A549 (cell line): ENCODE data around the gene KAT6B. TPM values are rescaled to one million over a fixed set of nuclear protein-coding genes. Genes with fewer than 3 reads are reported as not detected.

Experiments
- ATAC-seq, 2 experiments: fragments of 200-7000 bp in 1 of 2; fragments of >200 bp in 1 of 2; cut with Nextera tagmentation in 1 of 2; cut with Tn5 transposase in 1 of 2; 3 replicates each; pipeline versions ENCODE4 v1.8.0 to v1.9.1; 2018 to 2020; ENCODE audit warnings: mild to moderate bottlenecking in 1 of 2, moderate library complexity in 1 of 2
- CTCF ChIA-PET: fragments of 300-600 bp; sonication (Branson Sonifier 250); formaldehyde crosslinking; extraction: SDS; loops from one replicate; lab custom pipeline; 2021; ENCODE audit warnings: antibody characterized with exemption, inconsistent platforms; lab: Yijun Ruan, JAX
- POLR2A ChIA-PET: fragments of 350-600 bp; formaldehyde crosslinking; extraction: SDS; loops from one replicate; lab custom pipeline; 2021; ENCODE audit warnings: antibody characterized with exemption, inconsistent platforms; lab: Yijun Ruan, JAX
- DNase-seq, 2 experiments: peaks; one replicate each; pipeline versions ENCODE4 v3.0.0 to v3.0.0-alpha.2; 2011 to 2016; ENCODE audit warnings: low read depth in 1 of 2, low spot score in 1 of 2
- FAIRE-seq: peaks from 2 replicates; lab custom pipeline; 2011; peaks lifted over from hg19 to GRCh38; lab: Jason Lieb, UNC
- H3K27ac ChIP-seq, 2 experiments: fragments of >200 bp; sonication (Bioruptor Twin); formaldehyde crosslinking; 3 replicates each; pipeline ENCODE4 v1.5.1; 2016 to 2017
- H3K4me1 ChIP-seq: fragments of >200 bp; sonication (Bioruptor Twin); formaldehyde crosslinking; 3 replicates; pipeline ENCODE4 v1.6.1; 2016
- H3K4me2 ChIP-seq: fragments of >200 bp; sonication (Bioruptor Twin); formaldehyde crosslinking; 3 replicates; pipeline ENCODE4 v1.6.1; 2016
- H3K4me3 ChIP-seq: fragments of >200 bp; sonication (Bioruptor Twin); formaldehyde crosslinking; 3 replicates; pipeline ENCODE4 v1.5.1; 2016
- H3K9me3 ChIP-seq: fragments of >200 bp; sonication (Bioruptor Twin); formaldehyde crosslinking; 3 replicates; pipeline ENCODE4 v1.6.1; 2016
- CBX8 ChIP-seq: fragments of 200-600 bp; sonication (generic); IDR thresholded peaks from 2 replicates; pipeline ENCODE4 v1.6.1; 2016
- CHD4 ChIP-seq: fragments of 200-600 bp; sonication (generic); IDR thresholded peaks from 2 replicates; pipeline ENCODE4 v1.6.1; 2016; ENCODE audit warnings: antibody characterized with exemption, mild to moderate bottlenecking, borderline replicate concordance
- EHMT2 ChIP-seq: fragments of 200-600 bp; sonication (generic); IDR thresholded peaks from 2 replicates; pipeline ENCODE4 v1.6.1; 2016; ENCODE audit warnings: antibody characterized with exemption, low read depth, mild to moderate bottlenecking, moderate library complexity
- ESRRA ChIP-seq: fragments of 150-350 bp; IDR thresholded peaks from 2 replicates; pipeline ENCODE4 v1.6.1; 2014; ENCODE audit warnings: mild to moderate bottlenecking, low read length, borderline replicate concordance
- FOSB ChIP-seq: fragments of 250-450 bp; sonication (Bioruptor Pico); IDR thresholded peaks from 2 replicates; pipeline ENCODE4 v1.5.0; 2020; ENCODE audit warnings: mild to moderate bottlenecking, moderate library complexity
- GATA3 ChIP-seq: IDR thresholded peaks from 2 replicates; pipeline ENCODE4 v1.6.1; 2012; ENCODE audit warnings: borderline replicate concordance
- HOXA7 ChIP-seq: fragments of 250-450 bp; sonication (Bioruptor Pico); IDR thresholded peaks from 2 replicates; pipeline ENCODE4 v1.5.0; 2020; ENCODE audit warnings: mild to moderate bottlenecking, moderate library complexity
- HOXB13 ChIP-seq: fragments of 250-450 bp; sonication (Bioruptor Pico); IDR thresholded peaks from 2 replicates; pipeline ENCODE4 v1.5.0; 2020; ENCODE audit warnings: low read depth, mild to moderate bottlenecking, moderate library complexity
- HOXB5 ChIP-seq: fragments of 250-450 bp; sonication (Bioruptor Pico); IDR thresholded peaks from 2 replicates; pipeline ENCODE4 v1.5.0; 2020; ENCODE audit warnings: mild to moderate bottlenecking, moderate library complexity
- JUN ChIP-seq, 2 experiments: fragments of >200 bp; sonication (Bioruptor Twin); formaldehyde crosslinking; IDR thresholded peaks; 2 replicates in 1 of 2; 3 replicates in 1 of 2; pipeline ENCODE4 v1.6.1; 2016 to 2017
- JUNB ChIP-seq: fragments of >200 bp; sonication (Bioruptor Twin); formaldehyde crosslinking; IDR thresholded peaks from 2 replicates; pipeline ENCODE4 v1.6.1; 2016
- MYC ChIP-seq: IDR thresholded peaks from 2 replicates; pipeline ENCODE4 v1.6.1; 2012; ENCODE audit warnings: mild to moderate bottlenecking, inconsistent platforms, low read length, improper control_type of control experiment, borderline replicate concordance
- NFE2L2 ChIP-seq: fragments of 150-350 bp; conservative IDR thresholded peaks from 2 replicates; pipeline ENCODE4 v1.6.1; 2014; ENCODE audit warnings: low read length
- NPAS2 ChIP-seq: fragments of 250-450 bp; sonication (Bioruptor Pico); IDR thresholded peaks from 2 replicates; pipeline ENCODE4 v1.8.0; 2022; ENCODE audit warnings: mild to moderate bottlenecking, moderate library complexity, borderline replicate concordance
- NR3C1 ChIP-seq: fragments of >200 bp; sonication (Bioruptor Twin); formaldehyde crosslinking; IDR thresholded peaks from 3 replicates; pipeline ENCODE4 v1.6.1; 2017
- PBX3 ChIP-seq: IDR thresholded peaks from 2 replicates; pipeline ENCODE4 v1.6.1; 2012
- RAD21 ChIP-seq, 2 experiments: fragments of >200 bp in 1 of 2; sonication (Bioruptor Twin) in 1 of 2; formaldehyde crosslinking in 1 of 2; IDR thresholded peaks in 1 of 2; conservative IDR thresholded peaks in 1 of 2; 2 replicates in 1 of 2; 3 replicates in 1 of 2; pipeline ENCODE4 v1.6.1; 2012 to 2018; ENCODE audit warnings: inconsistent platforms in 1 of 2
- RCOR1 ChIP-seq: fragments of 150-350 bp; IDR thresholded peaks from 2 replicates; pipeline ENCODE4 v1.6.1; 2014; ENCODE audit warnings: antibody characterized with exemption, low read length, low read depth
- RFX5 ChIP-seq: fragments of 450-650 bp; IDR thresholded peaks from 2 replicates; pipeline ENCODE4 v1.7.1; 2014; ENCODE audit warnings: antibody characterized with exemption, mild to moderate bottlenecking, moderate library complexity
- TFCP2L1 ChIP-seq: fragments of 250-450 bp; sonication (Bioruptor Pico); IDR thresholded peaks from 2 replicates; pipeline ENCODE4 v1.5.0; 2021; ENCODE audit warnings: mild to moderate bottlenecking
- TP53 ChIP-seq: fragments of 250-450 bp; sonication (Bioruptor Pico); IDR thresholded peaks from 2 replicates; pipeline ENCODE4 v1.5.0; 2021; ENCODE audit warnings: mild to moderate bottlenecking, moderate library complexity
- USF2 ChIP-seq: fragments of 450-650 bp; IDR thresholded peaks from 2 replicates; pipeline ENCODE4 v1.6.1; 2014; ENCODE audit warnings: antibody characterized with exemption
- ZC3H11A ChIP-seq: fragments of 450-650 bp; IDR thresholded peaks from 2 replicates; pipeline ENCODE4 v1.6.1; 2014; ENCODE audit warnings: antibody characterized with exemption, mild to moderate bottlenecking
- ZFP36 ChIP-seq: fragments of 450-650 bp; IDR thresholded peaks from 2 replicates; pipeline ENCODE4 v1.6.1; 2014; ENCODE audit warnings: borderline replicate concordance; ENCODE audit not compliant: partially characterized antibody
- WGBS: methylation state at CpG from one replicate; pipeline ENCODE4 v1.1.6; 2017; ENCODE audit errors: missing lambda C conversion rate; 5-methylcytosine and 5-hydroxymethylcytosine counted together
- polyA plus RNA-seq, 4 experiments: library from polyadenylated mRNA; depleted of rRNA in 3 of 4; stranded (reverse); fragments of >200 nt; fragmentation: RNase III in 1 of 4; extraction: RNeasy Plus Mini Kit Qiagen cat#74134 plus additional on column Dnase treatment in 1 of 4; gene quantifications; 2 replicates in 3 of 4; 3 replicates in 1 of 4; pipeline ENCODE4 v1.2.3, GENCODE V29; 2011 to 2017
- TF ChIP-seq, protein P1 (sequence below): fragments of >200 bp; sonication (Bioruptor Twin); formaldehyde crosslinking; IDR thresholded peaks from 3 replicates; pipeline ENCODE4 v1.5.1; 2016
- TF ChIP-seq, protein P2 (sequence below): fragments of 150-350 bp; IDR thresholded peaks from 2 replicates; pipeline ENCODE4 v1.6.1; 2014; ENCODE audit warnings: low read depth, mild to moderate bottlenecking, low read length

KAT6B gene
- polyA plus RNA-seq, 2 of the 4 experiments (the other 2 are of a cell fraction) = 5.6 to 5.7 TPM

DNA sequence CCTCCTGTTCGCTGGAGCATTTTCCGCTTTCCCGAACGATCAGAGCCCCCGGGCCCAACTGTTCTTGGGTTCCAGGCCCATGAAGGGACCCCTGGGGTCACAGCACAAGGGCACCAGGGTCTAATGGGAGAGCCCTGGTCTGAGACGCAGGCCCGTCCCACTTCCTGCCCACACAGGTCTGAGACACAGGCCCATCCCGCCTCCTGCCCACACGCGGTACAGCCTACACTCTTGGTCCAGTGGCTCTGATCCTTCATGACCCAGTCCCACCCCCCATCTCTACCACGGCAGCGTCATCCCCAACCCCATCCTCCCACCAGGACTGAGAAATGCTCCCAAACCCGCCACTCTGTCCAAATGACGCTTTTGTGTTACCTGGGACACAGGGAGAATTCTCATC, 246.3 kb downstream of the KAT6B start:
- DNase-seq = no peak
- Histone ChIP-seq H3K4me3 (no peak overlapping the region), H3K9me3 (no peaks in the 10 kb centered on the region), H3K4me1 (no peaks in the 10 kb centered on the region), H3K27ac (no peak overlapping the region), H3K4me2 (no peak overlapping the region)
- no peak for FAIRE-seq
- no peak for TF ChIP-seq EHMT2
- TF ChIP-seq RAD21 (conservative IDR thresholded peaks at IDR 0.05 in 1 of 2, IDR thresholded peaks at IDR 0.05 in 1 of 2) = no peak
- no peak for TF ChIP-seq MYC
- no peak for TF ChIP-seq CHD4
- no peak for TF ChIP-seq CBX8
- TF ChIP-seq TP53 (CRISPR knock-in tag) = no peak
- no peak for TF ChIP-seq ZC3H11A
- TF ChIP-seq JUN (IDR thresholded peaks at IDR 0.05) = no peak
- TF ChIP-seq, protein P1, sequence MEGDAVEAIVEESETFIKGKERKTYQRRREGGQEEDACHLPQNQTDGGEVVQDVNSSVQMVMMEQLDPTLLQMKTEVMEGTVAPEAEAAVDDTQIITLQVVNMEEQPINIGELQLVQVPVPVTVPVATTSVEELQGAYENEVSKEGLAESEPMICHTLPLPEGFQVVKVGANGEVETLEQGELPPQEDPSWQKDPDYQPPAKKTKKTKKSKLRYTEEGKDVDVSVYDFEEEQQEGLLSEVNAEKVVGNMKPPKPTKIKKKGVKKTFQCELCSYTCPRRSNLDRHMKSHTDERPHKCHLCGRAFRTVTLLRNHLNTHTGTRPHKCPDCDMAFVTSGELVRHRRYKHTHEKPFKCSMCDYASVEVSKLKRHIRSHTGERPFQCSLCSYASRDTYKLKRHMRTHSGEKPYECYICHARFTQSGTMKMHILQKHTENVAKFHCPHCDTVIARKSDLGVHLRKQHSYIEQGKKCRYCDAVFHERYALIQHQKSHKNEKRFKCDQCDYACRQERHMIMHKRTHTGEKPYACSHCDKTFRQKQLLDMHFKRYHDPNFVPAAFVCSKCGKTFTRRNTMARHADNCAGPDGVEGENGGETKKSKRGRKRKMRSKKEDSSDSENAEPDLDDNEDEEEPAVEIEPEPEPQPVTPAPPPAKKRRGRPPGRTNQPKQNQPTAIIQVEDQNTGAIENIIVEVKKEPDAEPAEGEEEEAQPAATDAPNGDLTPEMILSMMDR = no peak
- no peak for TF ChIP-seq JUNB
- TF ChIP-seq, protein P2, sequence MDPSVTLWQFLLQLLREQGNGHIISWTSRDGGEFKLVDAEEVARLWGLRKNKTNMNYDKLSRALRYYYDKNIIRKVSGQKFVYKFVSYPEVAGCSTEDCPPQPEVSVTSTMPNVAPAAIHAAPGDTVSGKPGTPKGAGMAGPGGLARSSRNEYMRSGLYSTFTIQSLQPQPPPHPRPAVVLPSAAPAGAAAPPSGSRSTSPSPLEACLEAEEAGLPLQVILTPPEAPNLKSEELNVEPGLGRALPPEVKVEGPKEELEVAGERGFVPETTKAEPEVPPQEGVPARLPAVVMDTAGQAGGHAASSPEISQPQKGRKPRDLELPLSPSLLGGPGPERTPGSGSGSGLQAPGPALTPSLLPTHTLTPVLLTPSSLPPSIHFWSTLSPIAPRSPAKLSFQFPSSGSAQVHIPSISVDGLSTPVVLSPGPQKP = no peak
- TF ChIP-seq PBX3 = no peak
- no peak for TF ChIP-seq ZFP36
- no peak for TF ChIP-seq FOSB (CRISPR knock-in tag)
- WGBS = 94% methylated on average over 14 of the region's 14 CpGs
- ATAC-seq = no peak
- POLR2A ChIA-PET = no interaction called here
- CTCF ChIA-PET = interaction anchor here (1.2 to 1.8 kb wide), 2 partner anchors 26 to 163 kb away, joined by 4 to 5 read pairs; partner anchors contain the start of gene COMTD1

DNA sequence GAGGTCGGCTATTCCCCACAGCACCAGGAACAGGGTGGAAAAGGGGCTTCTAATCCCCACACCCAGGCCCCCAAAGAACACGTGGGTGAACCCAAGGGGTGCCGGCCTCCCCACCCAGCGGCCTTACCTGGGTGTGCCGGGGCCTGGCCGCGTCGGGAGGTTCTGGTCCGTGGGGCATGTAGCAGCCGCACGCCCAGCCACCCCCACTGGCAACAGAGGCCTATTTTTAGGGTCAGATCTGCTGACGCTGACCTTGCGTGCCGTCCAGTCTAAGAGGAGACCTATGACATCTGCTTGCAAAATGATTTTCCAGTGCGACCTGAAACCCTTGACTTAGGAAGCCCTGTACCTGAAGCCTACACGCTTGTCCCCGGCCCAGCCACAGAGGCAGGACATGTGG, 247.0 kb downstream of the KAT6B start:
- Histone ChIP-seq H3K4me1 (no peaks in the 10 kb centered on the region), H3K4me3 (no peak overlapping the region), H3K27ac (no peak overlapping the region), H3K9me3 (no peaks in the 10 kb centered on the region), H3K4me2 (no peak overlapping the region)
- ATAC-seq = no peak
- ChIA-PET CTCF (interaction anchor here (0.6 to 1.8 kb wide), 3 partner anchors 13 to 162 kb away, joined by 3 to 5 read pairs (median 4); partner anchors contain the start of gene COMTD1), POLR2A (no interaction called here)
- WGBS = 84% methylated on average over 17 of the region's 17 CpGs
- DNase-seq = no peak
- TF ChIP-seq RCOR1 (no peak), ZFP36 (no peak), GATA3 (no peak), NR3C1 (no peak), TFCP2L1 (CRISPR knock-in tag) (no peak), RAD21 (conservative IDR thresholded peaks at IDR 0.05 in 1 of 2, IDR thresholded peaks at IDR 0.05 in 1 of 2) (no peak), MYC (no peak), HOXB5 (no peak), NPAS2 (CRISPR knock-in tag) (no peak), USF2 (no peak), HOXB13 (CRISPR knock-in tag) (no peak), RFX5 (no peak), HOXA7 (CRISPR knock-in tag) (no peak), ESRRA (no peak), EHMT2 (no peak), NFE2L2 (no peak)
- no peak for FAIRE-seq
